CD4-positive, CD25-positive, alpha-beta regulatory T cell (primary cell): Measurements from ENCODE around the gene MUL1. TPM values are rescaled to one million over a fixed set of nuclear protein-coding genes. Genes with fewer than 3 reads are reported as not detected.
A peak's percentile ranks its signal among the peaks of the same experiment; 100 is the strongest.
"Not testable (repeated sequence)": the region's sequence is repeated elsewhere in the genome, so short reads cannot be mapped to it uniquely, and the experiment has no call there.

ENCODE experiments used
- ATAC-seq, 2 donors: fragments of 150-1000 bp; cut with Tn5 transposase; one replicate each; pipeline ENCODE4 v1.10.0; 2021; ENCODE audit warnings: low read depth in 2 of 2, moderate number of reproducible peaks in 2 of 2, moderate library complexity in 1 of 2
- DNase-seq, 3 donors: peaks; one replicate each; pipeline versions ENCODE4 v3.0.0 to v3.0.0-alpha.2; 2012 to 2022; ENCODE audit warnings: mixed read lengths in 1 of 3
- H3K27ac ChIP-seq: one replicate; pipeline ENCODE4 v1.7.0; 2013; ENCODE audit warnings: mild to moderate bottlenecking, low read length; ENCODE audit not compliant: insufficient read depth, poor library complexity, severe bottlenecking
- H3K27me3 ChIP-seq: one replicate; pipeline ENCODE4 v1.7.0; 2013; ENCODE audit warnings: low read length; ENCODE audit not compliant: control insufficient read depth, insufficient read depth
- H3K36me3 ChIP-seq: one replicate; pipeline ENCODE4 v1.7.0; 2013; ENCODE audit warnings: mild to moderate bottlenecking, low read length, moderate library complexity; ENCODE audit not compliant: control insufficient read depth, insufficient read depth
- H3K4me1 ChIP-seq: 2 replicates; pipeline ENCODE4 v1.7.0; 2013; ENCODE audit warnings: mild to moderate bottlenecking, low read length; ENCODE audit not compliant: insufficient read depth, control insufficient read depth, poor library complexity, severe bottlenecking
- H3K4me3 ChIP-seq: one replicate; pipeline ENCODE4 v1.7.0; 2013; ENCODE audit warnings: low read depth, mild to moderate bottlenecking, low read length, moderate library complexity
- H3K9me3 ChIP-seq, 2 experiments: 1 replicate in 1 of 2; 2 replicates in 1 of 2; pipeline ENCODE4 v1.7.0; 2013; ENCODE audit warnings: low read length in 2 of 2, mild to moderate bottlenecking in 1 of 2, moderate library complexity in 1 of 2; ENCODE audit not compliant: control insufficient read depth in 2 of 2
- H3K27ac Mint-ChIP-seq, 3 donors: one replicate each; pipeline ENCODE4 v1.8.0; 2020 to 2022; ENCODE audit warnings: mild to moderate bottlenecking in 3 of 3, mixed read lengths in 3 of 3, moderate library complexity in 2 of 3
- H3K27me3 Mint-ChIP-seq: one replicate; pipeline ENCODE4 v1.8.0; 2022; ENCODE audit warnings: mild to moderate bottlenecking, mixed read lengths
- H3K36me3 Mint-ChIP-seq: one replicate; pipeline ENCODE4 v1.8.0; 2020; ENCODE audit warnings: mixed read lengths
- H3K4me1 Mint-ChIP-seq, 4 donors: one replicate each; pipeline ENCODE4 v1.8.0; 2020 to 2022; ENCODE audit warnings: mixed read lengths in 4 of 4, mild to moderate bottlenecking in 1 of 4
- H3K4me3 Mint-ChIP-seq, 4 donors: one replicate each; pipeline ENCODE4 v1.8.0; 2020 to 2022; ENCODE audit warnings: mild to moderate bottlenecking in 4 of 4, mixed read lengths in 4 of 4, moderate library complexity in 3 of 4
- H3K9me3 Mint-ChIP-seq, 7 donors: one replicate each; pipeline ENCODE4 v1.8.0; 2020 to 2022; ENCODE audit warnings: mixed read lengths in 7 of 7, mild to moderate bottlenecking in 3 of 7, moderate library complexity in 2 of 7
- polyA plus RNA-seq, 4 donors: library from polyadenylated mRNA; unstranded; fragments of 300-500 nt; fragmentation: Illumina TruSeq; gene quantifications; one replicate each; pipeline ENCODE4 v1.2.3, GENCODE V29; 2021
- total RNA-seq: library from RNA; stranded (reverse); gene quantifications from one replicate; pipeline ENCODE4 v1.2.3, GENCODE V29; 2022

Gene MUL1
- total and polyA plus RNA-seq, 5 donors from 2014 or later = 20.4 to 47.0 (median 35.1) TPM

DNA sequence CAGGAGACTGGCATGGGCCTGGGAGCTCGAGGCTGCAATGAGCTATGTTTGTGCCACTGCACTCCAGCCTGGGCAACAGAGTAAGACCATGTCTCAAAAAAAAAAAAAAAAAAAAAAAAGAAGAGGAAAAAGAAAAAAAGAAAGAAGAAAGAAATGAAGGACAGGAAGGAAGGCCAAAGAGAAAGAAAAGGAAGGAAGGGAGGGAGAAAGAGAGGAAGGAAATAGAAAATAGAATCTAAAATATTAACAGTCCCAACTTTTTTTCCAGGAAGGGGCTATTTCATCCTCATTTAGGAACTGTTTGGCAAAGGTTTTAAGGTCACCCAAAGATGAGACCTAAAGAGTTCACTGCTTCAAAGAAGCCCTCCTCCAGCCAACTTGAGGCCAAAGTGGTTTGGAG, 2.5 kb downstream of the MUL1 start:
- H3K4me1 Mint-ChIP-seq = peaks cover 6 to 36% (median 21%) of the 10 kb centered on the region in 4 donors

DNA sequence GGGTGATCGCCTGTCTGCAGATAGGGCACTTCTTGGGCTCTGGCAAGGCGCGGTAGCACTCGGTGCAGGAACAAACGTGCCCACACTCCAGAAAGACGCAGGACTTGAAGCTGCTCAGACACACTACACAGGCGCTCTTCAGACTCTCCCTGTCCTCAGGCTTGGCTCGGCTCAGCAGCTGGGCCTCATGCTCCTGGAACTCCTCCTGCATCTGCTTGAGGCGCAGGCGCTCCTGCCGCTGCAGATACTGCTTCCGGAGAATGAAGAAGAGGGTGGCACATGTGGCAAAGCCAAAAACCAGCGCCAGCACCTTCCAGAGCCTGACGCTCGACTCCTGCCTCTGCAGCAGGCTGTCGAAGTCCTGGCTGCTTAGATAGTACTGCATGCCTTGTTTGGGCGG, 7.2 kb downstream of the MUL1 start:
- no peaks in the 10 kb centered on the region for H3K27me3 ChIP-seq
- ATAC-seq (no peak), DNase-seq (no peak)
- peaks cover 0 to 16% (median 10%) of the 10 kb centered on the region in 4 donors for H3K4me1 Mint-ChIP-seq
- no peak overlapping the region for H3K27ac ChIP-seq
- peaks cover 56% of the 10 kb centered on the region for H3K36me3 ChIP-seq
- H3K9me3 ChIP-seq = no peaks in the 10 kb centered on the region
- no peaks in the 10 kb centered on the region for H3K27me3 Mint-ChIP-seq
- no peak overlapping the region for H3K27ac Mint-ChIP-seq
- peak overlapping the region in 1 of 4 donors; percentile 31 for H3K4me3 Mint-ChIP-seq
- H3K4me3 ChIP-seq = no peak overlapping the region
- H3K9me3 Mint-ChIP-seq = no peaks in the 10 kb centered on the region
- no peaks in the 10 kb centered on the region for H3K4me1 ChIP-seq
- H3K36me3 Mint-ChIP-seq = peaks cover 13% of the 10 kb centered on the region

More for the DNA sequence above, 2.5 kb downstream of the MUL1 start:
- Mint-ChIP-seq H3K27me3 (no peaks in the 10 kb centered on the region), H3K36me3 (peaks cover 13% of the 10 kb centered on the region), H3K4me3 (peak overlapping the region in 3 of 4 donors; percentile 47 to 86 (median 73)), H3K9me3 (no peaks in the 10 kb centered on the region), H3K27ac (no peak overlapping the region)
- Histone ChIP-seq H3K36me3 (peaks cover 37% of the 10 kb centered on the region), H3K4me3 (no peak overlapping the region), H3K9me3 (no peaks in the 10 kb centered on the region), H3K27me3 (no peaks in the 10 kb centered on the region), H3K4me1 (peaks cover 23% of the 10 kb centered on the region), H3K27ac (no peak overlapping the region)
- no peak for DNase-seq
- no peak for ATAC-seq

DNA sequence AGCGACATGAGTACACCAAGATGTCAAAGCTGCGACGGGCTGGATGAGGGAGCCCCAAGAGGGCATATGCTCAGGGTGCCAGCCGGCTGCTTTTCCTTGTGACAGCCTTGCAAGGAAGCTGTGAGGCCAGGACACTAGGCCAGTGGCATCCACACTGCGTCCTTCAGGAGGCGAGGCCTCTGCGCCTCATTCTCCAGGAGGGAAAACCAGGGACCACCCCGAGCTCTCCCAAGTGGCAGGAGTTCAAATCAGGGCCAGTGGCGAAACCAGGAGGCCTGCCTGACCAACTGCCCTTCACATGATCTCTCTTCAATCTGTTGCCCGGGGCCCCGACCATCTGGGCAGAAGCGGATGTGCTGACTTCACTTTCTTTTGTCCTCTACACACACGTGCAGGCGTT, 8.2 kb downstream of the MUL1 start:
- H3K27me3 Mint-ChIP-seq = no peaks in the 10 kb centered on the region
- Histone ChIP-seq H3K36me3 (peaks cover 52% of the 10 kb centered on the region), H3K27me3 (no peaks in the 10 kb centered on the region), H3K27ac (no peak overlapping the region), H3K4me3 (no peak overlapping the region), H3K4me1 (no peaks in the 10 kb centered on the region), H3K9me3 (no peaks in the 10 kb centered on the region)
- DNase-seq = no peak
- no peak overlapping the region for H3K27ac Mint-ChIP-seq
- no peaks in the 10 kb centered on the region for H3K9me3 Mint-ChIP-seq
- no peak for ATAC-seq
- no peak overlapping the region for H3K4me3 Mint-ChIP-seq
- H3K4me1 Mint-ChIP-seq = peaks cover 0 to 8% (median 6%) of the 10 kb centered on the region in 4 donors
- peaks cover 13% of the 10 kb centered on the region for H3K36me3 Mint-ChIP-seq

DNA sequence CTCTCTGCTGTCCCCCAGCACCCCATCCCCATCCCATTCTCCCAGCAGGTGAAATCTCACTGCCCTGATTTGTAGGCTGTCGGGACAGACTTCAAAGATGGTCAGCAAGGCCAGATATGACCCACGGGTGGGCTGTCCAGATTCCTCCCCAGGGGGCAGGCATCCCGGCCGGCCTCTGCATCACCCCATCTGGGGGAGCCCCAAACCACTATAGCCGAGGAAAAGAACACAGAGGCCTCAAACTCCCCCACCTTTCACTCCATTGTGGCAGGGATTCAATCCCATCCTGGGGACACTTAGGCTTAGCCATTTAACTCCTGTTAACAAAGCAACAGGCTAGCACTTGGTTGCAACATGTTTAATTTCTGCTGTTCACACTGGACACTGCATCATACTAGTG, 8.8 kb downstream of the MUL1 start:
- Mint-ChIP-seq H3K9me3 (no peaks in the 10 kb centered on the region), H3K27me3 (no peaks in the 10 kb centered on the region), H3K36me3 (peaks cover 13% of the 10 kb centered on the region), H3K27ac (no peak overlapping the region), H3K4me3 (no peak overlapping the region), H3K4me1 (peaks cover 0 to 4% (median 2%) of the 10 kb centered on the region in 4 donors)
- no peaks in the 10 kb centered on the region for H3K9me3 ChIP-seq
- ATAC-seq (no peak), DNase-seq (no peak)
- H3K27ac ChIP-seq = no peak overlapping the region
- H3K4me3 ChIP-seq = no peak overlapping the region
- peaks cover 3% of the 10 kb centered on the region for H3K4me1 ChIP-seq
- no peaks in the 10 kb centered on the region for H3K27me3 ChIP-seq
- H3K36me3 ChIP-seq = peaks cover 51% of the 10 kb centered on the region

DNA sequence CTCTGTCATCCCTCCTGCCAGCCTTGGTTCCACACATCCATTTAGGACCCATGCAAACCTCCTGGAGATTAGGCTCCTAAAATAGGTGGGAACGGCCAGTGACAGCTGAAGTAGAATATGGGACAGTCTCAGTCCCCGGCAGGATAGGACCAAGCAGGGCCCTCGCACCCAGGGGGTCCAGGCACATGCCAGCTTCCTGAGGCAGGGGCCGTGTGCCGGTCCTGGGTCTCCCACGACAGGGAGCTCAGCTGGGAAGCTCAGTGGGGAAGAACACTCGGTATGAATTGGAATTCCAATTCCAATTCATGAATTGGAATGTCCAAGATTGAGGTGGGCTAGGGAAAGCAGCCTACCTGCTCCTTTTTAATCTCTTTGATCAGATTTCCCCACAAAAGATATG, 9.8 kb downstream of the MUL1 start:
- Mint-ChIP-seq H3K27ac (peak overlapping the region in 1 of 3 donors; percentile 52), H3K4me1 (peaks cover 0 to 3% (median under 1%) of the 10 kb centered on the region in 4 donors), H3K9me3 (no peaks in the 10 kb centered on the region), H3K36me3 (peaks cover 13% of the 10 kb centered on the region), H3K27me3 (no peaks in the 10 kb centered on the region), H3K4me3 (no peak overlapping the region)
- DNase-seq (no peak), ATAC-seq (no peak)
- H3K4me3 ChIP-seq = no peak overlapping the region
- H3K4me1 ChIP-seq = peaks cover 10% of the 10 kb centered on the region
- no peaks in the 10 kb centered on the region for H3K9me3 ChIP-seq
- no peaks in the 10 kb centered on the region for H3K27me3 ChIP-seq
- H3K36me3 ChIP-seq = peaks cover 48% of the 10 kb centered on the region
- H3K27ac ChIP-seq = no peak overlapping the region

DNA sequence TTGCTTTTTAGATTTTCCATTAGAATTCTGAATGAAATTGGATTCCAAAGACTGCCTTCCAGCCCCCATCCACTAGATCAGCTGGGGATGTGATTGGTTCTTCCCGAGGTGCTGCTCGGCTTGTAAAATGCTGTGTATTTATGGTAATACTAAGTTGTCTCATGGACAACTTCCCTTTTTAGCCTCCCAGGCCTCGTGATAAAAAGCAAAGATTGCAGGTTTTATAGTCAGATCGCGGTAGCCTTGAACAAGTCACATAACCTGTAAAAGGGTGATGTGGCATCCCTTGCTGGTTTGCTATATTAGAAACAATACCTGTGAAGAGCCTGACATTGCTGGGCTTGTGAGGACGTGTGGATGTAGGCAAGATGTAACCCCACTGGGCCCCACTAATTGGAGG, 10.4 kb downstream of the MUL1 start:
- Mint-ChIP-seq H3K27ac (no peak overlapping the region), H3K9me3 (no peaks in the 10 kb centered on the region), H3K27me3 (no peaks in the 10 kb centered on the region), H3K4me1 (peaks cover 0 to 3% (median under 1%) of the 10 kb centered on the region in 4 donors), H3K4me3 (no peak overlapping the region), H3K36me3 (peaks cover 13% of the 10 kb centered on the region)
- no peak for ATAC-seq
- Histone ChIP-seq H3K9me3 (no peaks in the 10 kb centered on the region), H3K36me3 (peaks cover 42% of the 10 kb centered on the region), H3K27me3 (no peaks in the 10 kb centered on the region), H3K4me1 (peaks cover 10% of the 10 kb centered on the region), H3K4me3 (no peak overlapping the region), H3K27ac (no peak overlapping the region)
- no peak for DNase-seq

DNA sequence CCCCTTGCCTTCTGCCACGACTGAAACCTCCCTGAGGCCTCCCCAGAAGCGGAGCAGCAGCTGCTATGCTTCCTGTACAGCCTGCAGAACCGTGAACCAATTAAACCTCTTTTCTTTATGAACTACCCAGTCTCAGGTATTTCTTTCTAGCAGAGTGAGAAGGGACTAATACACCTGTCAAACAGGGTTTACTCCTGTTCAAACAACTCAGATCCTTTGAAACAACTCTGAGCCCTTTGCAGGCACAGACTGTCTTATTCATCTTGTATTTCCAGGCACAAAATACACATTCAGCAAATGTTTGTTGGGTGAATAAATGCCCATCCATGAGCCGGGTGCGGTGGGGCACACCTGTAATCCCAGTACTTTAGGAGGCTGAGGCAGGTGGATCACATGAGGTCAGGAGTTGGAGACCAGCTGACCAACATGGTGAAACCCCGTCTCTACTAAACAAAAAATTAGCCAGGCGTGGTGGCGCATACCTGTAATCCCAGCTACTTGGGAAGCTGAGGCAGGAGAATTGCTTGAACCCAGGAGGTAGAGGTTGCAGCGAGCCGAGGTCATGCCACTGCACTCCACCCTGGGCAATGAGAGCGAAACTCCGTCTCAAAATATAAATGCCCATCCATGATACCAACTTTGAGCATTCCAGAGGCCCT, 11.1 kb downstream of the MUL1 start:
- H3K4me1 ChIP-seq, ATAC-seq, H3K4me1 Mint-ChIP-seq, H3K4me3 ChIP-seq, H3K9me3 ChIP-seq, H3K27ac ChIP-seq, H3K4me3 Mint-ChIP-seq, H3K27me3 Mint-ChIP-seq, H3K9me3 Mint-ChIP-seq, H3K27ac Mint-ChIP-seq, DNase-seq, H3K27me3 ChIP-seq: not testable (repeated sequence)
- H3K36me3 Mint-ChIP-seq = peaks cover 13% of the 10 kb centered on the region
- H3K36me3 ChIP-seq = peaks cover 36% of the 10 kb centered on the region

DNA sequence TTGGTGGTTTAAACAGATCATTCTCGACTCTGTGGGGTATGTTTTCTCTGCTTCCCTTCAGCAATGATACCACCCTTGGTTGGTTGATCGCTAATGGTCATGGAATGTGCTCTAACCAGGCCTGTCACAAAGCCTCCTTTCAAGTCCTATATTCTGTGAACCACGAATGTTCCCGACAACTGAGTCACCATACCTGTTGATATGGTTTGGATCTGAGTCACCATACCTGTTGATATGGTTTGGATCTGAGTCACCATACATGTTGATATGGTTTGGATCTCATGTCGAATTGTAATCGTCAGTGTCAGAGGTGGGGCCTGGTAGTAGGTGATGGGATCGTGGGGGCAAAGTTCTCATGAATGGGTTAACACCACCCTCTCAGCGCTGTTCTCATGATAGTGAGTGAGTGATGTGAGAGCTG, 11.7 kb downstream of the MUL1 start:
- ATAC-seq = peak; percentile 48 to 49
- no peak overlapping the region for H3K27ac ChIP-seq
- no peak overlapping the region for H3K4me3 Mint-ChIP-seq

More for the DNA sequence above, 11.7 kb downstream of the MUL1 start:
- Histone ChIP-seq H3K4me3 (no peak overlapping the region), H3K36me3 (peaks cover 30% of the 10 kb centered on the region), H3K27me3 (no peaks in the 10 kb centered on the region), H3K9me3 (no peaks in the 10 kb centered on the region), H3K4me1 (peaks cover 10% of the 10 kb centered on the region)
- Mint-ChIP-seq H3K27ac (peak overlapping the region in 1 of 3 donors; percentile 77), H3K9me3 (no peaks in the 10 kb centered on the region), H3K27me3 (no peaks in the 10 kb centered on the region), H3K36me3 (peaks cover 9% of the 10 kb centered on the region), H3K4me1 (peaks cover 0 to 3% (median under 1%) of the 10 kb centered on the region in 4 donors)
- DNase-seq = peak in 1 of 3 donors; percentile 24
